Epidermal melanocyte (primary cell): ENCODE results near the gene DTX1.
A peak's percentile ranks its signal among the peaks of the same experiment; 100 is the strongest.

Experiments
- DNase-seq: peaks from one replicate; pipeline ENCODE4 v3.0.0; 2011; ENCODE audit warnings: low spot score; ENCODE audit not compliant: insufficient read length

DTX1 gene

GRCh38 chr12:113055594-113056380 lies 743 bp upstream of the DTX1 start:
- DNase-seq, result peak; percentile 7

GRCh38 chr12:113056381-113056630 lies 224 bp upstream of the DTX1 start:
- DNase-seq, result no peak

- peak; percentile 9 for DNase-seq
Measured at GRCh38 chr12:113057565-113058485, 1.3 kb downstream of the DTX1 start.

- peak; percentile 5 for DNase-seq
Measured at GRCh38 chr12:113058553-113058952, 2.0 kb downstream of the DTX1 start.

- peak; percentile 11 for DNase-seq
Measured at GRCh38 chr12:113059071-113059595, 2.6 kb downstream of the DTX1 start.

GRCh38 chr12:113060336-113060960 lies 3.9 kb downstream of the DTX1 start:
- DNase-seq, result peak; percentile 11

- peak; percentile 2 for DNase-seq
Measured at GRCh38 chr12:113061061-113061694, 4.6 kb downstream of the DTX1 start.

GRCh38 chr12:113062502-113063395 lies 6.2 kb downstream of the DTX1 start:
- no peak for DNase-seq

- no peak for DNase-seq
Measured at GRCh38 chr12:113063396-113064350, 7.1 kb downstream of the DTX1 start.

GRCh38 chr12:113064395-113065125 lies 8.0 kb downstream of the DTX1 start:
- no peak for DNase-seq

- DNase-seq, result no peak
Measured at GRCh38 chr12:113065126-113066007, 8.8 kb downstream of the DTX1 start.

- no peak for DNase-seq
Measured at GRCh38 chr12:113066813-113067400, 10.4 kb downstream of the DTX1 start.

- no peak for DNase-seq
Measured at GRCh38 chr12:113067987-113068935, 11.7 kb downstream of the DTX1 start.

GRCh38 chr12:113069149-113069548 lies 12.6 kb downstream of the DTX1 start:
- no peak for DNase-seq

GRCh38 chr12:113069751-113070116 lies 13.2 kb downstream of the DTX1 start:
- DNase-seq, result no peak
